Superior temporal gyrus (tissue), 1 donor: Measurements from ENCODE around the gene CTH.
A peak's percentile ranks its signal among the peaks of the same experiment; 100 is the strongest.
"Not testable (repeated sequence)": the region's sequence is repeated elsewhere in the genome, so short reads cannot be mapped to it uniquely, and the experiment has no call there.

Experiments used
- DNase-seq: peaks from one replicate; pipeline ENCODE4 v3.0.0-alpha.2; 2016; ENCODE audit errors: extremely low spot score

CTH gene

GRCh38 chr1:70455291-70455690 is 44.2 kb downstream of the CTH start:
- no peak for DNase-seq

- peak; percentile 84 for DNase-seq
Measured at GRCh38 chr1:70458131-70458530, 47.1 kb downstream of the CTH start.

GRCh38 chr1:70459496-70460225 is 48.6 kb downstream of the CTH start:
- DNase-seq, result no peak

DNA sequence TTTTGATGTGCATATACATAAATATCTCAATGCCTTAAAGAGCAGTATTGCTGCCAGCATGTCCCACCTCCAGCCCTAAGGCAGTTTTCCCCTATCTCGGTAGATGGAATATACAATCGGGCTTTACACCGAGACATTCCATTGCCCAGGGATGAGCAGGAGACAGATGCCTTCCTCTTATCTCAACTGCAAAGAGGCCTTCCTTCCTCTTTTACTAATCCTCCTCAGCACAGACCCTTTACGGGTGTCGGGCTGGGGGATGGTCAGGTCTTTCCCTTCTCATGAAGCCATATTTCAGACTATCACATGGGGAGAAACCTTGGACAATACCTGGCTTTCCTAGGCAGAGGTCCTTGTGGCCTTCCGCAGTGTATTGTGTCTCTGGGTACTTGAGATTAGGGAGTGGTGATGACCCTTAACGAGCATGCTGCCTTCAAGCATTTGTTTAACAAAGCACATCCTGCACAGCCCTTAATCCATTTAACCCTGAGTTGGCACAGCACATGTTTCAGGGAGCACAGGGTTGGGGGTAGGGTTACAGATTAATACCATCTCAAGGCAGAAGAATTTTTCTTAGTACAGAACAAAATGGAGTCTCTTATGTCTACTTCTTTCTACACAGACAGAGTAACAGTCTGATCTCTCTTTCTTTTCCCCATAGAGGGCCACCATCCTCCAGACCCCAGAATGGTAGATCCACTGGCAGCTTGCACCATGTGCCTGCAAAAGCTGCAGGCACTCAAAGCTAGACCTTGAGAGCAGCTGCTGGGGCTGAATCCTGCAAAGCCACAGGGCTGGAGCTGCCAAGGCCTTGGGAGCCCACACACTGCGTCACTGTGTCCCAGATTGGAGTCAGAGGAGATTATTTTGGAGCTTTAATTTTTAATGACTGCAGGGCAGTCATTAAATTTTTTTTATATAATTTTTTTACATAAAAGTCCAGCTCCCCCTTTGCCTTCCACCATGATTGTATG is 50.0 kb downstream of the CTH start:
- not testable (repeated sequence) for DNase-seq

DNA sequence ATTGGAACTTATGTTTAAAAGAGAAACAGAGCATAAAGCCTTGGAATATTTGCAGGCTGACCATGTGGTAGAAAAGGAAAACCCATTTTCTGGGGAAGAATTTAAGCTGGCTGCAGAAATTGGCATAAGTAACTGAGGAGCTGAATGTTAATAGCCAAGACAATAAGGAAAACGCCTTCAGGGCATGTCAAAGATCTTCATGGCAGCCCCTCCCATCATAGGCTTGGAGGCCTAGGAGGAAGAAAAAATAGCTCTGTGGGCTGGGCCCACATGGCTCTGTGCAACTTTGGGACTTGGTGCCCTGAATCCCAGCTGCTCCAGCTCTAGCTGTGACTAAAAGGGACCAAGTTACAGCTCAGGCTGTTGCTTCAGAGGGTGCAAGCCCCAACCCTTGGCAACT is 51.5 kb downstream of the CTH start:
- no peak for DNase-seq

GRCh38 chr1:70465911-70466310 is 54.8 kb downstream of the CTH start:
- DNase-seq, result no peak

DNA sequence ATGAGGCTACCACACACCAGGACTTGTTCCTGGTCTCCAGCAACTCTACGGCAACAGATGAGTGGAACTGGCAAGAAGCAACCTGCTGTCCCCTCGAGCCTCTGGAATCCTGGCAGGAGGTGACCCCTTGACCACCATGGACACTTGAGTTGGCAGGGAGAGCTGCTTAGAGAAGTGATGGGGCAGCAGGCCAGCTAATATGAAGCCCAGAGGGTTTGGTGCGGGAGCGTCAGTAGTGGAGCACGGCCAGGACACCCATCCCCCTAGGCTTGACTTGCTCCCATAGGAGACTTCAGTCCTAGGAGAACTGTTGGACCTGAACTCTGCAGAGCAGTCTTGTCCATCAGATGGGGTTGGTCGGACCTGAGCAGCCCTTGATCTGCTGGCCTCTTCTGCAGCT is 56.5 kb downstream of the CTH start:
- DNase-seq, result no peak

DNA sequence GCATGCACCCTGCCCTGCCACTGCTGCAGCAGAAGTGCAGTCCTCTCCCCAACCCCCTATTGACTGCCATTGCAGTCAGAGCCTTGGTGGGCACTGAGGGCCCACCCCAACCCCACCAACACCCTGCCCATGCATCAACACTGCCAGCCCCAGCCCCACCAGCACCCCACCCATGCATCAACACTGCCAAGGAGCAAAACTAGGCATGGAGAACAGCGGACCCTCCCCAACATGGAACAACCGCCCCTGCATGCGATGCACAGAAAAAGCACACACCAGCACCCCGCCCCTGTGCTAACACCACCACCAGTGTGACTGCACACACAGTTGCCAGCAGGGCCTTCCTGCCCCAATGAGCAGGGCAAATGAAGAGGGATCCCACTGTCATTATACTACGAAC is 57.1 kb downstream of the CTH start:
- no peak for DNase-seq

DNA sequence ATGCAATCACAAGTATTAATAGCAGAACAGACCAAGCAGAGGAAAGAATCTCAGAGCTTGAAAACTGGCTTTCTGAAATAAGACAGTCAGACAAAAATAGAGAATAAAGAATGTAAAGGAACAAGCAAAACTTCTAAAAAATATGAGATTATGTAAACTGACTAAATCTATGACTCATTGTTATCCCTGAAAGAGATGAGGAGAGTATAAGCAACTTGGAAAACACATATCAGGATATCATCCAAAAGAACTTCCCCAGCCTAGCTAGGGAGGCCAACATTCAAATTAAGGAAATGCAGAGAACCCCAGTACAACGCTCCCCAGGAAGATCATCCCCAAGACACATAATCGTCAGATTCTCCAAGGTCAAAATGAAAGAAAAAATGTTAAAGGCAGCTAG is 58.1 kb downstream of the CTH start:
- DNase-seq, result not testable (repeated sequence)

DNA sequence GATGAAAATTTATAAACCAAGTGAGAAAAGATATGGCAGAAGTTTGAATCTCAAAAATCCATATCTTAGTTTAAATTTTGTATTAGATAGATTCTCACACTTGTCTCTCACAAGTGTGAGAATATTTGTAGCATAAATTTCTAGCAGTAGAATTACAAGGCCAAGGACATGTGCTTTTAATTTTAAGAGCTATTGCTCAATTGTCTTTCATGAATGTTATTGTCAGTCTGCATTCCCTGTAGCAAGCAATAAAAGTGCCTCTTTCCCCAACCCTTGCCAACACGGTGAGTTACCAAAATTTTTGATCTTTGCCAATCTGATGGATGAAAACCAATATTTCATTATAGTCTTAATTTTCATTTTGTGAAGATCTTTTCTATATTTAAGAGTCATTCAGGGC is 64.0 kb downstream of the CTH start:
- DNase-seq, result no peak

GRCh38 chr1:70477090-70477489 is 66.0 kb downstream of the CTH start:
- no peak for DNase-seq

DNA sequence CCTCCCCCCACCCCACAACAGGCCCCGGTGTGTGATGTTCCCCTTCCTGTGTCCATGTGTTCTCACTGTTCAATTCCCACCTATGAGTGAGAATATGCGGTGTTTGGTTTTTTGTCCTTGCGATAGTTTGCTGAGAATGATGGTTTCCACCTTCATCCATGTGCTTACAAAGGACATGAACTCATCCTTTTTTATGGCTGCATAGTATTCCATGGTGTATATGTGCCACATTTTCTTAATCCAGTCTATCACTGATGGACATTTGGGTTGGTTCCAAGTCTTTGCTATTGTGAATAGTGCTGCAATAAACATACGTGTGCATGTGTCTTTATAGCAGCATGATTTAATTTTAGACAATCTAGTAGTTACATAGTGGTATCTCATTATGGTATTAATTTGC is 66.8 kb downstream of the CTH start:
- DNase-seq, result not testable (repeated sequence)

- no peak for DNase-seq
Measured at GRCh38 chr1:70483342-70483741, 72.3 kb downstream of the CTH start.

DNA sequence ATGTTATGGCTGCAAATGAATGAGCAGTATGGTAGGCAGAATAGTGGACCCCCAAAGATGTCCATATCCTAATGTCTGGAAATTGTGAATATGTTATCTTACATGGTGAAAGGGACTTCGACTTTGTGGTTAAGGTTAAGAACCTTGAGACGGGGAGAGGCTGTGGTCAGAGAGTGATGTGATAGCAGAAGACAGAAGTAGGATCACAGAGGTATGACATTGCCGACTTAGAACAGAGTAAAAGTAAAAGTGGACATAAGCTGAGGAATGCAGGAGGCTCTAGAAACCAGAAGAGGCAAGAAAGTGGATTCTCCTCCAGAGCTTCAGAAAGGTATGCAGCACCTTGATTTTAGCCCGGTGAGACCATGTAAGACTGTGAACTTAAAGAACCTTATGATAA is 74.6 kb downstream of the CTH start:
- no peak for DNase-seq

DNA sequence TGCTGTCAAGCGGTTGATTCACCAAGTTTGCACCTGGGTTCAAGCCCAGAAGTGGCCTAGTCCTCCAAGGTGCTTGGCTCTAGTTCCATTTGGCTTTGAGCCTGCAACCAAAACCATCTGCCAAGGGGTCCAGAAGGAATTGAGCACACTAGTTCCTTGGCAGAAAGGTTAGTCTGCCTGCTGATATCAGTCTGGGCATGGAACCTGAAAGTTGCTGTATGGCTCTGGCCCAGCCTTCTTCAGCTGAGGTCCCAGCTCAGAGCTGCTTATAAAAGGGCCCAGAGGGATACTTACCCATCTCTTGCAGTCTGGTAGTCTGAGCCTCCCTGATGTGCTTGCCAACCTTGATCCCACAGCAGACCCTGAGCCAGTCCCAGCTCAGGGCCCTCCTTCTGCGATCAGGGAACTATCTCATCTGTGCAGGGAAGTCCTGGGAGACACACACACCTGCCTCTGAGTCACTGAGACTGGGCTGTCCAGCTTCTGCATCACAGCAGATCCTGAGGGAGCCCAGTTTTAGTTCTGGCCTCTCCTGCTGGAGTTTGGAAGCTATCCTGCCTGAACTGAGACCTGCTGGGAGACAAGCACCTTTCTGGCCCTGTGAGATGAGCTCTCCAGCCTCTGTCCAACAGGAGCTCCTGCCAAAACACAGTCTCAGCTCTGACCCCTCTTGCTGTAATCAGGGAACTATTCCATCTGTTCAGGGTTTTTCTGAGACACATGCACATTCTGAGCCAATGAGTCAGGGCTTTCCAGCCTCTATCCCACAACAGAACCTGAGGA is 75.8 kb downstream of the CTH start:
- no peak for DNase-seq

DNA sequence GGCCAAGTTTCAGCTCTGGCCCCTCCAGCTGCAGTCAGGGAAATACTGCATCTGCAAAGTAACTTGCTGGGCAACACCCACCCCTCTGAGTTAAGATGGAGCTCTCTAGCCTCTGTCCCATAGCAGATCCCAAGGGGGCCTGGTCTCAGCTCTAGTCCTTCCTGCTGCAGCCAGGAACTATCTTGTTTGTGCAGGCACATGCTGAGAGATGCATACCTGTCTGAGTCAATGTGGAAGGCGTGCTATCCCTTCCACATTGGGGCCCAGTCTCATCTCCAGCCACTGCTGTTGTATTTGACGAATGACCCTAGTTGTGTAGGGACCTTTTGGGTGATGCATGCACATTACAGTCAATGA is 76.4 kb downstream of the CTH start:
- DNase-seq, result no peak

DNA sequence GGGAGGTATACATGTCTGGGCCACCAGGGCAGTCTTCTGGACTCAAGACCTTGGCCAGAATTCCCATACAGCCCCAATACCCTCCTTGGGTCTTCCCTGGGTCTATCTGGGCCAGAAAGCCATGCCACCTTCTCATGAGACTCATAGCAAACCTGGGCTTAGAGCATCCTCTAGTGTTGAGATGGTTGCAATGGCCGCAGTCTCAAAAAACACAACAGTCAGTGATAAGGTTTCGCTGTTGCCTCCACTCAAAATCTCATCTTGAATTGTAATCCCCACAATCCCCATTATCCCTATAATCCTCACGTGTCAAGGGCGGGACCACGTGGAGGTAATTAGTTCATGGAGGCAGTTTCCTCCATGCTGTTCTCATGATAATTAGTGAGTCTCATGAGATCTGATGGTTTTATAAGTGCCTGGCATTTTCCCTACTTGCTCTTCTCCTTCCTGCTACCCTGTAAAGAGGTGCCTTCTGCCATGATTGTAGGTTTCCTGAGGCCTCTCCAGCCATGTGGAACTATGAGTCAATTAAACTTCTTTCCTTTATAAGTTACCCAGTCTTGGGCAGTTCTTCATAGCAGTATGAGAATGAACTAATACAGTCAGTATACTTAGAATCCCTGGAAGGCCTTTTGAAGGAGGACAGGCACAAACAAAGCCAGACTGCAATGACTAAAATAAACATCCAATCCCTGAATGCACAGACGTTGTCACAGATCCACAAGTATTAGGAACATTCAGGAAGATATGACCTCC is 77.0 kb downstream of the CTH start:
- DNase-seq, result peak; percentile 58
